Measurements from ENCODE around the gene MOB3A. TPM values are rescaled to one million over a fixed set of nuclear protein-coding genes. Genes with fewer than 3 reads are reported as not detected.

MOB3A gene
- 10 to 100 TPM; 43.7 to 44.1 TPM for total RNA-seq

GRCh38 chr19:2096034-2096479 is at the start of gene MOB3A:
MOB3A (minus strand) TSS chr19:2096326; CDS start chr19:2078560, 17,766 bp downstream.
- peak; percentile 84 for DNase-seq
- no peaks in the 10 kb centered on the region for H3K27me3 Mint-ChIP-seq (ENCODE audit: low read depth)
- CTCF ChIA-PET, result interaction anchor here (0.7 to 2.1 kb wide), 3 partner anchors 14 to 56 kb away, joined by 3 to 7 read pairs (median 3); partner anchors contain the start of gene AP3D1
- H3K4me1 Mint-ChIP-seq (ENCODE audit: low read depth), result peaks cover 38% of the 10 kb centered on the region
- peak within 1 kb of the TSS; percentile 94 for H3K4me3 Mint-ChIP-seq
- peaks cover 5% of the 10 kb centered on the region for H3K36me3 Mint-ChIP-seq (ENCODE audit: low read depth)
- no peaks in the 10 kb centered on the region for H3K9me3 Mint-ChIP-seq
- intact Hi-C loops (cut with micrococcal nuclease), result loop anchor here (1.0 to 10.0 kb wide), 12 partner anchors 11 to 519 kb away; partner anchors contain the start of genes AP3D1, KLF16, PLEKHJ1 and SF3A2
- H3K27ac Mint-ChIP-seq, result peak within 1 kb of the TSS; percentile 92

GRCh38 chr19:2145831-2146241 is 49.7 kb upstream of the MOB3A start:
- Mint-ChIP-seq H3K36me3 (ENCODE audit: low read depth) (peaks cover 5% of the 10 kb centered on the region), H3K4me1 (ENCODE audit: low read depth) (peaks cover 48% of the 10 kb centered on the region), H3K4me3 (no peak overlapping the region), H3K27ac (no peak overlapping the region), H3K9me3 (no peaks in the 10 kb centered on the region), H3K27me3 (ENCODE audit: low read depth) (no peaks in the 10 kb centered on the region)
- no peak for DNase-seq
- CTCF ChIA-PET, result interaction anchor here (1.0 kb wide), 1 partner anchor 126 kb away, joined by 3 read pairs; no protein-coding TSS in a partner anchor
- intact Hi-C loops (cut with micrococcal nuclease), result no loop called here

- Mint-ChIP-seq H3K27me3 (ENCODE audit: low read depth) (no peaks in the 10 kb centered on the region), H3K4me1 (ENCODE audit: low read depth) (peaks cover 37% of the 10 kb centered on the region), H3K4me3 (no peak overlapping the region), H3K27ac (no peak overlapping the region), H3K36me3 (ENCODE audit: low read depth) (peaks cover 5% of the 10 kb centered on the region), H3K9me3 (no peaks in the 10 kb centered on the region)
- CTCF ChIA-PET, result no interaction called here
- DNase-seq, result no peak
- intact Hi-C loops (cut with micrococcal nuclease), result no loop called here
These were observed 48.1 kb upstream of the MOB3A start for GRCh38 chr19:2144190-2144589.

GRCh38 chr19:2142173-2142829 is 46.2 kb upstream of the MOB3A start:
- CTCF ChIA-PET, result interaction anchor here (0.6 to 0.7 kb wide), 3 partner anchors 21 to 132 kb away, joined by 3 to 5 read pairs (median 4); no protein-coding TSS in a partner anchor
- peaks cover 22% of the 10 kb centered on the region for H3K4me1 Mint-ChIP-seq (ENCODE audit: low read depth)
- H3K4me3 Mint-ChIP-seq, result no peak overlapping the region
- no peak for DNase-seq
- intact Hi-C loops (cut with micrococcal nuclease), result no loop called here
- H3K9me3 Mint-ChIP-seq, result no peaks in the 10 kb centered on the region
- no peaks in the 10 kb centered on the region for H3K27me3 Mint-ChIP-seq (ENCODE audit: low read depth)
- H3K27ac Mint-ChIP-seq, result no peak overlapping the region
- H3K36me3 Mint-ChIP-seq (ENCODE audit: low read depth), result peaks cover 8% of the 10 kb centered on the region

- Mint-ChIP-seq H3K27ac (no peak overlapping the region), H3K27me3 (ENCODE audit: low read depth) (no peaks in the 10 kb centered on the region), H3K36me3 (ENCODE audit: low read depth) (peaks cover 5% of the 10 kb centered on the region), H3K4me1 (ENCODE audit: low read depth) (peaks cover 8% of the 10 kb centered on the region), H3K9me3 (no peaks in the 10 kb centered on the region), H3K4me3 (no peak overlapping the region)
- CTCF ChIA-PET, result no interaction called here
- intact Hi-C loops (cut with micrococcal nuclease), result no loop called here
- DNase-seq, result no peak
These were observed 44.0 kb upstream of the MOB3A start for GRCh38 chr19:2140138-2140569.

- Mint-ChIP-seq H3K27me3 (ENCODE audit: low read depth) (no peaks in the 10 kb centered on the region), H3K9me3 (no peaks in the 10 kb centered on the region), H3K27ac (no peak overlapping the region), H3K36me3 (ENCODE audit: low read depth) (peaks cover 5% of the 10 kb centered on the region), H3K4me1 (ENCODE audit: low read depth) (peaks cover 4% of the 10 kb centered on the region), H3K4me3 (no peak overlapping the region)
- DNase-seq, result no peak
- intact Hi-C loops (cut with micrococcal nuclease), result no loop called here
- CTCF ChIA-PET, result no interaction called here
These were observed 43.4 kb upstream of the MOB3A start for GRCh38 chr19:2139385-2140137.

GRCh38 chr19:2138061-2138728 is 42.1 kb upstream of the MOB3A start:
- CTCF ChIA-PET, result no interaction called here
- intact Hi-C loops (cut with micrococcal nuclease), result no loop called here
- no peak overlapping the region for H3K4me3 Mint-ChIP-seq
- peaks cover 2% of the 10 kb centered on the region for H3K4me1 Mint-ChIP-seq (ENCODE audit: low read depth)
- no peaks in the 10 kb centered on the region for H3K9me3 Mint-ChIP-seq
- DNase-seq, result no peak
- no peaks in the 10 kb centered on the region for H3K27me3 Mint-ChIP-seq (ENCODE audit: low read depth)
- no peak overlapping the region for H3K27ac Mint-ChIP-seq
- H3K36me3 Mint-ChIP-seq (ENCODE audit: low read depth), result peaks cover 5% of the 10 kb centered on the region

GRCh38 chr19:2136796-2137195 is 40.7 kb upstream of the MOB3A start:
- CTCF ChIA-PET, result no interaction called here
- H3K36me3 Mint-ChIP-seq (ENCODE audit: low read depth), result peaks cover 4% of the 10 kb centered on the region
- peaks cover 2% of the 10 kb centered on the region for H3K4me1 Mint-ChIP-seq (ENCODE audit: low read depth)
- intact Hi-C loops (cut with micrococcal nuclease), result no loop called here
- H3K4me3 Mint-ChIP-seq, result no peak overlapping the region
- DNase-seq, result no peak
- H3K27me3 Mint-ChIP-seq (ENCODE audit: low read depth), result no peaks in the 10 kb centered on the region
- no peaks in the 10 kb centered on the region for H3K9me3 Mint-ChIP-seq
- no peak overlapping the region for H3K27ac Mint-ChIP-seq

- H3K27ac Mint-ChIP-seq, result no peak overlapping the region
- intact Hi-C loops (cut with micrococcal nuclease), result no loop called here
These were observed 39.6 kb upstream of the MOB3A start for GRCh38 chr19:2135474-2136402.

GRCh38 chr19:2132731-2133490 is 36.8 kb upstream of the MOB3A start:
- H3K36me3 Mint-ChIP-seq (ENCODE audit: low read depth), result peaks cover 3% of the 10 kb centered on the region
- intact Hi-C loops (cut with micrococcal nuclease), result no loop called here
- no peaks in the 10 kb centered on the region for H3K27me3 Mint-ChIP-seq (ENCODE audit: low read depth)
- H3K9me3 Mint-ChIP-seq, result no peaks in the 10 kb centered on the region
- no peak overlapping the region for H3K27ac Mint-ChIP-seq
- no peak for DNase-seq
- H3K4me1 Mint-ChIP-seq (ENCODE audit: low read depth), result no peaks in the 10 kb centered on the region
- no peak overlapping the region for H3K4me3 Mint-ChIP-seq
- CTCF ChIA-PET, result interaction anchor here (0.7 kb wide), 1 partner anchor 692 kb away, joined by 3 read pairs; no protein-coding TSS in a partner anchor

More at GRCh38 chr19:2135474-2136402, 39.6 kb upstream of the MOB3A start:
- H3K4me3 Mint-ChIP-seq, result no peak overlapping the region
- CTCF ChIA-PET, result no interaction called here
- H3K27me3 Mint-ChIP-seq (ENCODE audit: low read depth), result no peaks in the 10 kb centered on the region
- H3K4me1 Mint-ChIP-seq (ENCODE audit: low read depth), result peaks cover 2% of the 10 kb centered on the region
- no peaks in the 10 kb centered on the region for H3K9me3 Mint-ChIP-seq
- no peak for DNase-seq
- peaks cover 4% of the 10 kb centered on the region for H3K36me3 Mint-ChIP-seq (ENCODE audit: low read depth)

GRCh38 chr19:2132191-2132590 is 36.1 kb upstream of the MOB3A start:
- H3K4me3 Mint-ChIP-seq, result no peak overlapping the region
- no peak for DNase-seq
- H3K27me3 Mint-ChIP-seq (ENCODE audit: low read depth), result no peaks in the 10 kb centered on the region
- CTCF ChIA-PET, result no interaction called here
- H3K36me3 Mint-ChIP-seq (ENCODE audit: low read depth), result peaks cover 3% of the 10 kb centered on the region
- no peak overlapping the region for H3K27ac Mint-ChIP-seq
- no peaks in the 10 kb centered on the region for H3K9me3 Mint-ChIP-seq
- intact Hi-C loops (cut with micrococcal nuclease), result no loop called here
- H3K4me1 Mint-ChIP-seq (ENCODE audit: low read depth), result no peaks in the 10 kb centered on the region
